Esophagus (tissue), 2 donors: Measurements from ENCODE around the gene ING5. TPM values are rescaled to one million over a fixed set of nuclear protein-coding genes. Genes with fewer than 3 reads are reported as not detected.
"Not testable (repeated sequence)": the region's sequence is repeated elsewhere in the genome, so short reads cannot be mapped to it uniquely, and the experiment has no call there.

Source experiments
- H3K27ac ChIP-seq, 2 donors: one replicate each; pipeline ENCODE4 v1.5.1; 2013; ENCODE audit warnings: low read depth in 2 of 2, mild to moderate bottlenecking in 2 of 2, inconsistent platforms in 1 of 2, low read length in 1 of 2, moderate library complexity in 1 of 2
- H3K27me3 ChIP-seq, 2 donors: one replicate each; pipeline ENCODE4 v1.6.1; 2013; ENCODE audit warnings: low read length in 2 of 2, control low read depth in 1 of 2, mild to moderate bottlenecking in 1 of 2; ENCODE audit not compliant: insufficient read depth in 2 of 2, control insufficient read depth in 1 of 2
- H3K36me3 ChIP-seq, 2 donors: one replicate each; pipeline ENCODE4 v1.6.1; 2013; ENCODE audit warnings: low read length in 1 of 2; ENCODE audit not compliant: control insufficient read depth in 2 of 2, insufficient read depth in 2 of 2
- H3K4me1 ChIP-seq, 2 donors: one replicate each; pipeline ENCODE4 v1.6.1; 2013; ENCODE audit warnings: low read length in 1 of 2; ENCODE audit not compliant: control insufficient read depth in 2 of 2, insufficient read depth in 2 of 2
- H3K4me3 ChIP-seq, 2 donors: one replicate each; pipeline ENCODE4 v1.5.1; 2013; ENCODE audit warnings: low read length in 2 of 2, mild to moderate bottlenecking in 2 of 2, low read depth in 1 of 2, moderate library complexity in 1 of 2
- H3K9me3 ChIP-seq, 2 donors: one replicate each; pipeline ENCODE4 v1.6.1; 2013; ENCODE audit warnings: mild to moderate bottlenecking in 2 of 2, low read depth in 1 of 2, low read length in 1 of 2, moderate library complexity in 1 of 2; ENCODE audit not compliant: control insufficient read depth in 2 of 2, insufficient read depth in 1 of 2
- WGBS, 2 donors: extraction: QIAGEN DNeasy Blood & Tissue Kit; methylation state at CpG; one replicate each; pipeline ENCODE4 v1.1.7; 2013; 5-methylcytosine and 5-hydroxymethylcytosine counted together
- polyA plus RNA-seq, 2 donors: library from polyadenylated mRNA; stranded (reverse); fragments of 200-250 nt; gene quantifications; one replicate each; pipeline ENCODE4 v1.2.3, GENCODE V29; 2013
- donor health status: healthy with polysubstance abuse.
- donor health status: Bipolar disorder and iron deficiency.

Gene ING5
- polyA plus RNA-seq, 2 donors = 15.6 to 36.2 TPM

DNA sequence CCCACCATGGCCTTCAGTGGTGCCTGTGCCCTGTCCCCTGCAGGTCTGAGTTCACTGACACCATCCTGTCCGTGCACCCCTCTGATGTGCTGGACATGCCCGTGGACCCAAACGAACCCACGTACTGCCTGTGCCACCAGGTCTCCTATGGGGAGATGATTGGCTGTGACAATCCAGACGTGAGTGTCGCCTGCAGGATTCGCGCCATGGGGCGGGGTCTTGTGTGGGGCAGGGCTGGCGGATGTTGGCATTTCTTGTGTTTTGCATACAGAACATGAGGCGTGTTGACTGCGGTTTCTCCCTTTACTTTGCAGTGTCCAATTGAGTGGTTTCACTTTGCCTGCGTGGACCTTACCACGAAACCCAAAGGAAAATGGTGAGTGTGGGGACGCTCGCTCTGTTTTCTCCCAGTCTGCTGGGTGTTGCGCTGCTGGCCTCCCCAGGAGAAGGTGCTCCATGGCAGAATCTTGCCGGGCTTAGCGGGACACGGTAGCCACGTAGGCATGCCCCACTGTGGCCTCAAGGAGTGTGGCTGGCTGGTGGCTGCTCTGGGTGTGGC, 21.1 kb downstream of the ING5 start:
- Histone ChIP-seq H3K27me3 (no peaks in the 10 kb centered on the region), H3K4me3 (no peak overlapping the region), H3K27ac (no peak overlapping the region), H3K36me3 (peaks cover 9 to 51% of the 10 kb centered on the region in 2 donors), H3K4me1 (no peaks in the 10 kb centered on the region), H3K9me3 (no peaks in the 10 kb centered on the region)
- WGBS, 2 donors = 98% methylated on average over 21 of the region's 21 CpGs

DNA sequence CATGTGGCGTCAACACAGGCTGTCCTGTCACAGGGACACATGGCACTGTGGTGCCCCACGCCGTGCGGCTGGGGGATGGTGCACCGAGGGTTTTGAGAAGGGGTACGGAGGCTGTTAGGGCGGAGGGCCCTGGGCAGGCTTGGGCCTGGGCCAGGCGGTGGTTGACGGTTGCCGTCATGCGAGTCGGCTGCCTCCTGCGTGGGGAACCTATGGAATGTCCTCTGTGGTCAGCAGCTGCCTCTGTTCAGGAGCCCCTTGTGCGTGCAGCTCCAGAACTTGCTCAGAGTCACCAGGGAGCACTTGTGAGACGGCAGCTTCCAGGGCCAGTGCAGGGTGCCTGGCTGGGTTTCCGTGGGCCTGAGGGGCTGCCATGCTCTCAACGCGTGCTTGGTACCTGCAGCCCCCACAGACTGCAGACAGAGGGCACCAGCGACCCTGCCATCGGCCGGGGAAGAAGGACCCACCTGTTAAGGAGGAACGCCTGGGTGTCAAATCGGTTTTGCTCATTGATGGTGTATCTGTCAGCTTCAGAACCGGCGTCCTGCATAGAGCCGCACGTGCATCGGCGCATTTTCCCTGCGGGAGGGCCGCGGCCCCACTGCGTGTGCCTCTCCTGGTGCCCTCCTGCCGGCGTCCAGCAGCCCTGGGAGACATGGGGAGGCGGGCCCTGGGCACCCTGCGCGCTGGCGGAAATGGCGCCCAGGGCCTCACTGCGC, 22.6 kb downstream of the ING5 start:
- WGBS, 2 donors = 94% methylated on average over 40 to 41 of the region's 41 CpGs
- H3K27me3 ChIP-seq = no peaks in the 10 kb centered on the region
- H3K9me3 ChIP-seq = no peaks in the 10 kb centered on the region
- H3K27ac ChIP-seq = no peak overlapping the region
- H3K4me1 ChIP-seq = peaks cover 0 to 2% of the 10 kb centered on the region in 2 donors
- H3K4me3 ChIP-seq = no peak overlapping the region
- peaks cover 4 to 49% of the 10 kb centered on the region in 2 donors for H3K36me3 ChIP-seq

DNA sequence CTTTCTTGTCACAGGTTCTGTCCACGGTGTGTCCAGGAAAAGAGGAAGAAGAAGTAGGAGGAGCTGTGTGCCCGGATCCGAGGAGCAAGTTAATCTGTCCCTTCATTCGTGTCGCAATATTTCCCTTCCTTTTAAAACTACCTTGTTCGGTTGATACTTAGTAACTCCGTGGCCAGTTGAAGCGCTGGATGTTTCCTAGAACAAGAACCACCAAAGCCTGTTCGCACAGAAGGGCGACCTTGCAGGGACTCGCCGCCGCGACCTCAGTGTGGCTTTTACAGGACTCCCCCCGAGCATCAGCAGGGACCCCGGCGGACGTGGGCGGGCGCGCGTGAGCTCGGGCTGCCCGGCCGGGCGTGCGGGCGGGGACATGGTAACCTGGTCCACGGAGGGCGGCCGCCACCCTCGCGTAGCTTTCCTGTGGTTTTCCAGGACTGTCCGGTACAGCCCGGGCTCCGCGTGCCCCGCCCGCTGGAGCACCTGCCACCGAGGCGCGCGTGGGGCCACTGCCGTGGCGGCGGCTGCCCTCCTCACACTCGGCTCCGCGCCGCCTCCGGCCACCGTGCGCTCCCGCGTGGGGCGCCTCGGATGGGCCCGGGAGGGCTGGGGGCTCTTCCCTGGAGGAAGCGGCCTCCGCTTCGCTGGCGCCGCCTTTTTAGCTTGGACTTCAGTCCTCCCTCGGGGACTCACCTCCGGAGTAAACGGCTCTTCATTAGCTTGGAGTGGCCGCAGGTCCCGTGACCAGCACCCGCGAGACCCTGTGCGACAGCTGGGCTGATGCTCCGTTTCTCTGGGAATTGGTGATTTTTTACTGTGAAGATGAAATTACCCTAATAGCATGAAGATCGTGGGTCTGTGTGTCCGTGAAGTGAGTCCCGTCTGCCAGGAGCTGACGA, 23.4 kb downstream of the ING5 start:
- 94 to 95% methylated on average over 71 to 76 of the region's 76 CpGs for WGBS, 2 donors
- Histone ChIP-seq H3K9me3 (no peaks in the 10 kb centered on the region), H3K4me1 (peaks cover 0 to 2% of the 10 kb centered on the region in 2 donors), H3K27ac (no peak overlapping the region), H3K36me3 (peaks cover 0 to 41% of the 10 kb centered on the region in 2 donors), H3K27me3 (no peaks in the 10 kb centered on the region), H3K4me3 (no peak overlapping the region)

DNA sequence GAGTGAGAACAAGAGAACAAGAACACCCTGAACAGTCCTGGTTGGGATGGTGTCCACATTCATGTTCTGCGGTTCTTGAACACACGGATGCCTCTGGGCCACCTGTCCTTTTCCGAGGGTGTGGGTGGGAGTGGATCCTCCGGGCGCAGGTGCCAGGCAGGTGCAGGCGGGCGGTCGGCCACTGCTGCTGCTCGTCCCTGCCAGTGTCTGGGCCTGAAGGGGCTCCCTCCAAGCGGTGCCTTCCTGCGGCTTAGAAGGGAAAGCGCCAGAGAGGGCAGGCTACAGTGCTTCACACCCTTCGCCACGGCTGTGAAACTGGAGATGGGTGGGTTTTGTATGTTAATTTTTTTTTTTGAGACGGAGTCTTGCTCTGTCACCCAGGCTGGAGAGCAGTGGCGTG, 24.6 kb downstream of the ING5 start:
- Histone ChIP-seq H3K27ac (no peak overlapping the region), H3K4me1 (peaks cover 0 to 2% of the 10 kb centered on the region in 2 donors), H3K9me3 (no peaks in the 10 kb centered on the region), H3K27me3 (no peaks in the 10 kb centered on the region), H3K4me3 (no peak overlapping the region), H3K36me3 (peaks cover 0 to 30% of the 10 kb centered on the region in 2 donors)
- WGBS, 2 donors = 86 to 90% methylated on average over 16 of the region's 16 CpGs

DNA sequence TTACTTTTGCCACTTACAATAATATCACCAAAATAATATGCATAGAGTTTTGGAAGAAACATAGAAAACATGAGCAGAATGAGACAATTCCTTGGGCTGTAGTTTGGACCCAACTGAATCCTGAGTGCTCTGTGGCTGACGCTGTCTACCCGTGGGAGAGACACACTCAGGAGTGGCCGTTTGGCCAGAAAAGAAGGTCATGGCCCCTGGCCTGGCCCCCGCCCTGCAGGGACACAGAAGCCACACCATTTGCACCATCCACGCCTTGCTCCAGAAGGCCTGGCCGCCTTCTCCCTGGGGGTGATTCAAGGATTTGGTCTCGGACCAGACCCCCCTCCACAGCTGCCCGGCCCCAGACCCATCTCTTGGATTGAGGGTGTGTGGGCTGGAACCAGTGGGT, 26.2 kb downstream of the ING5 start:
- H3K27ac ChIP-seq = no peak overlapping the region
- WGBS, 2 donors = 85 to 86% methylated on average over 8 of the region's 8 CpGs
- H3K36me3 ChIP-seq = peaks cover 0 to 23% of the 10 kb centered on the region in 2 donors
- H3K9me3 ChIP-seq = no peaks in the 10 kb centered on the region
- H3K27me3 ChIP-seq = no peaks in the 10 kb centered on the region
- H3K4me1 ChIP-seq = peaks cover 0 to 2% of the 10 kb centered on the region in 2 donors
- no peak overlapping the region for H3K4me3 ChIP-seq

DNA sequence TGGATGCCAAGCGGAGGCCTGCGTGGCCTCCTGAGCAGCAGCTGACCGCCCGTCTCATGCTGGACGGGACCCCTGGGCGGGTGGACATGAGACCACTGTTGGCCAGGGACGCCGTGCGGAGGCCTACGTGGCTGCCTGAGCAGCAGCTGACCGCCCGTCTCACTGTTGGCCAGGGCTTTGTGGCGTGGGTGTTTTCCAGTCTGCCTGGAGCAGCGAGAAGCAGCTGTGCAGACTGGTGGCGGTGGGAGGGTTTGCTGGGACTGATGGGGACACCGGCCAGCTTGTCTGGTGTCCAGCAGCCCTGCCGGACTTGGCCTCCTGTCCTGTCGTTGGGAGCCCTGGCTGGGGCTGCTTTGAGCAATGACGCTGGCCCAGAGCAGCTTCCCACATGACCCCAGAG, 26.8 kb downstream of the ING5 start:
- H3K27me3 ChIP-seq = no peaks in the 10 kb centered on the region
- 78 to 84% methylated on average over 19 of the region's 19 CpGs for WGBS, 2 donors
- peaks cover 0 to 2% of the 10 kb centered on the region in 2 donors for H3K4me1 ChIP-seq
- H3K4me3 ChIP-seq = no peak overlapping the region
- H3K36me3 ChIP-seq = peaks cover 0 to 19% of the 10 kb centered on the region in 2 donors
- H3K9me3 ChIP-seq = no peaks in the 10 kb centered on the region
- H3K27ac ChIP-seq = no peak overlapping the region

DNA sequence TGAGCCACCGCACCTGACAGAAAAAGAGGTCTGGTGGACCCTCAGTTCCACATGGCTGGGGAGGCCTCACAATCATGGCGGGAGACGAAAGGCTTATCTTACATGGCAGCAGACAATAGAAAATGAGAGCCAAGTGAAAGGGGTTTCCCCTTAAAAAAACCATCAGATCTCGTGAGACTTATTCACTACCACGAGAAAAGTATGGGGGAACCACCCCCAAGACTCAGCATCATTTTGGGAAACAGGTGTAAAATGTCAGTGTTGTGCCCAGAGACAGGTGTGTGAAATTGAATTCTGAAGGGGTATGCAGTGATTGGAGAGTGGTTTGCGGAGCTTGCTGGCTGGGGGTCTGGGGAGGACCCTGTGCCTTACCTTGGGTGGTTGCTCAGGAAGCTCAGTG, 28.0 kb downstream of the ING5 start:
- 84 to 91% methylated on average over 6 of the region's 6 CpGs for WGBS, 2 donors
- Histone ChIP-seq H3K27me3 (no peaks in the 10 kb centered on the region), H3K4me3 (no peak overlapping the region)

DNA sequence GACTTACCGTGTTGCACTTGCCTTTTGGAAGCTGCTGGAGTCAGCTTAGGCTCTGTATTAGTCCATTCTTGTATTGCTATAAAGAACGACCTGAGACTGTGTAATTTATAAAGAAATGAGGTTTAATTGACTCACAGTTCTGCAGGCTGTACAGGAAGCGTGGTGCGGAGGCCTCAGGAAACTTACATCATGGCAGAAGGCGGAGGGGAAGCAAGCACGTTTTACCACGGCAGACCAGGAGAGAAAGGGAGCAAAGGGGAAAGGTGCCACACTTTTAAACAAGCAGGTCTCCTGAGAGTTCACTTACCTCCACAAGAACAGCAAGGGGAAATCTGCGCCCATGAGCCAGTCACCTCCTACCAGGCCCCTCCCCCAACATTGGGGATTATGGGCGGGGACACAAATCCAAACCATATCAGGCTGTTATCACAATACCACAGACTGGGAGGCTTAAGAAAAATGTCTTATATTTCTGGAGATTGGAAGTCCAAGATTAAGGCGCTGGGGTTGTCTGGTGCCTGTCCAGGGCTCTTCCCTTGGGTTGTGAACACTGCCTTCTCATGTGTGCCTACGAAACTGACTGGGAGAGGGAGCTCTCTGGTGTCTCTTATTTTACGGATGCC, 28.9 kb downstream of the ING5 start:
- Histone ChIP-seq H3K4me3 (no peak overlapping the region), H3K36me3 (peaks cover 0 to 2% of the 10 kb centered on the region in 2 donors), H3K9me3 (no peaks in the 10 kb centered on the region), H3K27me3 (no peaks in the 10 kb centered on the region), H3K4me1 (peaks cover 0 to 7% of the 10 kb centered on the region in 2 donors), H3K27ac (no peak overlapping the region)
- 73 to 78% methylated on average over 12 of the region's 12 CpGs for WGBS, 2 donors

More for the DNA sequence above, 28.0 kb downstream of the ING5 start:
- Histone ChIP-seq H3K36me3 (peaks cover 0 to 10% of the 10 kb centered on the region in 2 donors), H3K27ac (no peak overlapping the region), H3K4me1 (peaks cover 0 to 7% of the 10 kb centered on the region in 2 donors), H3K9me3 (no peaks in the 10 kb centered on the region)

DNA sequence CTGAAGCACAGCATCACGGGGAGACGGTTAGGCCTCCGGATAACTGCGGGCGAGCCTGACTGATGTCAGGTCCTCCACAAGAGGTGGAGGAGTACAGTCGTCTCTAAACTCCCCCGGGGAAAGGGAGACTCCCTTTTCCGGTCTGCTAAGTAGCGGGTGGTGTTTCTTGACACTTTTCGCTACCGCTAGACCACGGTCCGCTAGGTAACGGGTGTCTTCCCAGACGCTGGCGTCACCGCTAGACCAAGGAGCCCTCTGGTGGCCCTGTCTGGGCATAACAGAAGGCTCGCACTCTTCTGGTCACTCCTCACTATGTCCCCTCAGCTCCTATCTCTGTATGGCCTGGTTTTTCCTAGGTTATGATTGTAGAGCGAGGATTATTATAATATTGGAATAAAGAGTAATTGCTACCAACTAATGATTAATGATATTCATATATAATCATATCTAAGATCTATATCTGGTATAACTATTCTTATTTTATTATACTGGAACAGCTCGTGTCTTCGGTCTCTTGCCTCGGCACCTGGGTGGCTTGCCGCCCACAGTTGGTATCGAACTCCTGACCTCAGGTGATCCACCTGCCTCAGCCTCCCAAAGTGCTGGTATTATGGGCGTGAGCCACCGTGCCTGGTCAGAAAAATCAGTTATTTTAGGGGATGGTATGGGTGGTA, 30.8 kb downstream of the ING5 start:
- H3K27ac ChIP-seq, H3K27me3 ChIP-seq, H3K36me3 ChIP-seq, H3K9me3 ChIP-seq, H3K4me1 ChIP-seq, H3K4me3 ChIP-seq: not testable (repeated sequence)
- WGBS, 2 donors = 38 to 46% methylated on average over 16 to 25 of the region's 26 CpGs
